Skin epidermis (tissue), 12 donors: ENCODE data around the gene RBSN.

Source experiments
- H3K27ac ChIP-seq, 21 experiments: fragments of 200-600 bp; sonication (generic) in 11 of 21; one replicate each; pipeline ENCODE4 v1.5.0; 2020; ENCODE audit warnings: mild to moderate bottlenecking in 3 of 21, inconsistent platforms in 2 of 21, moderate library complexity in 2 of 21
- H3K4me3 ChIP-seq, 7 experiments: fragments of 200-600 bp; sonication (generic) in 2 of 7; one replicate each; pipeline ENCODE4 v1.5.0; 2020; ENCODE audit warnings: inconsistent platforms in 2 of 7, mild to moderate bottlenecking in 2 of 7, moderate library complexity in 1 of 7

The RBSN gene

GRCh38 chr3:15032650-15033049 lies 66.3 kb downstream of the RBSN start:
- Histone ChIP-seq H3K27ac (no peak overlapping the region), H3K4me3 (no peak overlapping the region)

GRCh38 chr3:15029625-15030024 lies 69.3 kb downstream of the RBSN start:
- H3K27ac ChIP-seq, result no peak overlapping the region
- H3K4me3 ChIP-seq, result no peak overlapping the region

- Histone ChIP-seq H3K27ac (no peak overlapping the region), H3K4me3 (no peak overlapping the region)
Observed at GRCh38 chr3:15023719-15024118, 75.2 kb downstream of the RBSN start.

DNA sequence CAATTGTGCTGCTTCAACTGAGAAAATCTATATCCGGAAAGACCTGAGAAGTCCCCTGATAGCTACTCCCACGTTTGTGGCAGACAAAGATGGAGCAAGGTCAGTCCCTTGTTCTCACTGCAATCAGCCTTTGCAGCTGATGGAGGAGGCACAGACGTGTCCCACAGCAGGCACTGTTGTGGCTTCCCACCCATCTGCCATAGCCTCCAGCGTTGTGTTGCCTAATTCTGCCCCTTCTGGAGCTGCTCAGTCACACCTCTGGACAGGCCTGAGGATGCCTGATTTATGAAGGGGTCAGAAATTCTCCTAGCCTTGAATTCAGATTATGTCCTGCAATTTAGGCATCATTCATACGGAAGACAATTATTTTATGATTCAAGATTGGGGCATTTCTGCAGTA lies 75.7 kb downstream of the RBSN start:
- H3K4me3 ChIP-seq, result no peak overlapping the region
- H3K27ac ChIP-seq, result no peak overlapping the region
